ENCODE data around the gene LUZP1. TPM values are rescaled to one million over a fixed set of nuclear protein-coding genes. Genes with fewer than 3 reads are reported as not detected.

The LUZP1 gene
- total RNA-seq, 1 donor from 2014 or later, result 10.8 TPM

DNA sequence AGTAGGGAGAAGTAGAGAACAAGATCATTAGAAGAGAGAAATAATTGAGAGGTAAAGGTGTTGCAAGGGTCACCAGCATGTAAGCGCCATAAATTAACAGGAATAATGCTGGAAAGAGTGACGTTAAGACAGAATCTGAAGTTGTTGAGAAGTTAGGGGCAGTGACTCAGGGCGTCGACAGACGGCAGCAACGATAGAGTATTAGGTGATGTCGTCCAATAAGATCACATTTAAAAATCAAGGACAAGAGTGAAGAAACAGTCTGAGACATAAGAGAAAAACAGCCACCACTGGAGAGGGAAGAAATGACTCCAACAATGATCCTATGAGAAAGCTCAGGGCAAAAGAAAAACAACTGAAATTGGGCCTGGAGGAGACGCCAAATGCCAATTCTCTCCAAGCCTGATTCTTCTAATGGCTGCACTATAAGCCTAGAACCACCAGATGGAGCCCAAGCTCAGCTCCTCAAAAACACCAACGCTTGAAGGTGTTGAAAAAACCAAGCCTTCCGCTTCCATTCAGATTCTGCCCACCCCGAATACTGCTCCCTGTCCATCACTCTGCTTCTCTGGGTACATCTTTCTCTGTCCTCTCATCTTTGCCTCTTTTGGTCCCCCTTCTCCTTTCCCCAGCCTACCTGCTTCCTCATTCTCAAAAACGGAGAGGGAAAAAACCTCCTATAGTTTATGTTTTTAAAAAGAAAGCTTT lies 70.0 kb downstream of the LUZP1 start:
- ChIA-PET CTCF (interaction anchor here (0.8 to 7.6 kb wide), 16 partner anchors 11 to 97 kb away, joined by 3 to 407 read pairs (median 5); no protein-coding TSS in a partner anchor), POLR2A (interaction anchor here (0.5 to 1.2 kb wide), 3 partner anchors 79 to 87 kb away, joined by 3 to 6 read pairs (median 4); no protein-coding TSS in a partner anchor)
- Mint-ChIP-seq H3K4me1 (peaks cover 20% of the 10 kb centered on the region), H3K27me3 (no peaks in the 10 kb centered on the region), H3K4me3 (no peak overlapping the region), H3K27ac (peak overlapping the region; percentile 43), H3K9me3 (no peaks in the 10 kb centered on the region), H3K36me3 (ENCODE audit: low read depth) (peaks cover 8% of the 10 kb centered on the region)
- no peak for DNase-seq
- ATAC-seq (ENCODE audit: low read depth), result peak; percentile 83
- TF ChIP-seq, protein P1, sequence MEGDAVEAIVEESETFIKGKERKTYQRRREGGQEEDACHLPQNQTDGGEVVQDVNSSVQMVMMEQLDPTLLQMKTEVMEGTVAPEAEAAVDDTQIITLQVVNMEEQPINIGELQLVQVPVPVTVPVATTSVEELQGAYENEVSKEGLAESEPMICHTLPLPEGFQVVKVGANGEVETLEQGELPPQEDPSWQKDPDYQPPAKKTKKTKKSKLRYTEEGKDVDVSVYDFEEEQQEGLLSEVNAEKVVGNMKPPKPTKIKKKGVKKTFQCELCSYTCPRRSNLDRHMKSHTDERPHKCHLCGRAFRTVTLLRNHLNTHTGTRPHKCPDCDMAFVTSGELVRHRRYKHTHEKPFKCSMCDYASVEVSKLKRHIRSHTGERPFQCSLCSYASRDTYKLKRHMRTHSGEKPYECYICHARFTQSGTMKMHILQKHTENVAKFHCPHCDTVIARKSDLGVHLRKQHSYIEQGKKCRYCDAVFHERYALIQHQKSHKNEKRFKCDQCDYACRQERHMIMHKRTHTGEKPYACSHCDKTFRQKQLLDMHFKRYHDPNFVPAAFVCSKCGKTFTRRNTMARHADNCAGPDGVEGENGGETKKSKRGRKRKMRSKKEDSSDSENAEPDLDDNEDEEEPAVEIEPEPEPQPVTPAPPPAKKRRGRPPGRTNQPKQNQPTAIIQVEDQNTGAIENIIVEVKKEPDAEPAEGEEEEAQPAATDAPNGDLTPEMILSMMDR (IDR thresholded peaks at IDR 0.05), result peak; percentile 85
- intact Hi-C loops (cut with micrococcal nuclease), result loop anchor here (1.0 to 5.0 kb wide), 5 partner anchors 16 to 444 kb away; no protein-coding TSS in a partner anchor

DNA sequence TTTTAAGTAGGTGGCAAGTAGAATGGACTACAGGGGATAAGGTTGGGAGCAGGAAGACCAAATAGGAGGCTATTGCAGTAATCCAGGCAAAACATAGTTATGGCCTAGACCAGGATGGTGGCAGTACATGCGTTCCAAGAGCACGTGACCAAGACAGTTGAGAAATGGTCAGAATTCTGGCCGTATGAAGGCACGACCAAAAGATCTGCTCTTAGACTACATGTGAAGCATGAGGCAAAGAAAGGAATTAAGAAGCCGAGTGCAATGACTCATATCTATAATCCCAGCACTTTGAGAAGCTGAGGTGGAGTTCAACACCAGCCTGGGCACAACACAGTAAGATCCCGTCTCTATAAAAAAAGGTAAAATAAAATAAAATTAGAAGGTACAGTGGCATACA lies 71.3 kb downstream of the LUZP1 start:
- Mint-ChIP-seq H3K4me3 (no peak overlapping the region), H3K27me3 (no peaks in the 10 kb centered on the region), H3K4me1 (peaks cover 10% of the 10 kb centered on the region), H3K9me3 (no peaks in the 10 kb centered on the region), H3K36me3 (ENCODE audit: low read depth) (peaks cover 21% of the 10 kb centered on the region), H3K27ac (no peak overlapping the region)
- TF ChIP-seq, protein P1 (IDR thresholded peaks at IDR 0.05), result no peak
- POLR2A ChIA-PET, result no interaction called here
- intact Hi-C loops (cut with micrococcal nuclease), result loop anchor here (5.0 kb wide), 2 partner anchors 180 to 445 kb away; no protein-coding TSS in a partner anchor
- CTCF ChIA-PET, result interaction anchor here (2.5 to 7.6 kb wide), 2 partner anchors 63 to 87 kb away, joined by 7 to 407 read pairs; no protein-coding TSS in a partner anchor
- DNase-seq (no peak), ATAC-seq (ENCODE audit: low read depth) (no peak)

DNA sequence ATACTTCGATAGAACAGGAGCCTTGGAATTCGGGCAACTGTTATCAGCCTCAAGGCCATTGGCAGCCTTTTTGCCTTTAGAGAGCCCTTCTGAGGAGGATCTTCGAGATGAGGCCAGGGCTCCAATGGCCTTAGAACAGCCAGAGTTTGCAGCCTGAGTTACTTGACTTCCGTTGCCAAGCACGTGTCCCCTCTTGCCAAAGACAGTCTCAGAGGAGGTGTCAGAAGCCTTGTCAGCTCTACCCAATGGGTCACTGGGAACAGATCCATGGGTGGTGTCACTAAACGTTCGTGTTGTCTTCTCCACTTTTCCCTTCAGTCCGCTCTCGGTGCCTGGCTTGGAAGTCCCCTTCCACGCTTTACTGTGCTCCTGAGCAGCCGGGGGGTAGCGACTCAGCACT lies 76.2 kb downstream of the LUZP1 start:
- intact Hi-C loops (cut with micrococcal nuclease), result no loop called here
- Mint-ChIP-seq H3K27me3 (no peaks in the 10 kb centered on the region), H3K36me3 (ENCODE audit: low read depth) (peaks cover 47% of the 10 kb centered on the region), H3K4me1 (no peaks in the 10 kb centered on the region), H3K9me3 (no peaks in the 10 kb centered on the region), H3K4me3 (no peak overlapping the region), H3K27ac (no peak overlapping the region)
- ChIA-PET POLR2A (no interaction called here), CTCF (interaction anchor here (5.6 kb wide), 1 partner anchor 92 kb away, joined by 95 read pairs; no protein-coding TSS in a partner anchor)
- TF ChIP-seq, protein P1 (IDR thresholded peaks at IDR 0.05), result no peak
- no peak for DNase-seq
- no peak for ATAC-seq (ENCODE audit: low read depth)

DNA sequence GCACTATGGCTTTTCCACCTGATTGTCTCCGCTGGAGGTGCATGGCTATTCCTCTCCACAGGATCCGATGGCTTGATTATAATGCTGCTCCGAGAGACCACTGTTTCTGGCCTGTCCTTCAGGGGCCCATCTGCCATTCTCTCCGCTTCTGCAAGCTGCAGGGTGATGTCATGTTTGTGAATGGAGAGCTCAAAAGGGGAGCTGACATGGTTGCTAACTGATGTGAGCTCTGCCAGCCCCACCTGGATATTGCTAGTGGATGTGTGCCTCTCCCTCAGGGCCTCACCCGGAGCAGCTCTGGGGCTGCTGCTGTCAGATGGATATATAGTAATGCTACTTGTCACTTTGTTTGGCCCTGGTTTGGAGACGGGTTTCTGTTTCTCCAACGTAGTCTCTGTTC lies 77.1 kb downstream of the LUZP1 start:
- Mint-ChIP-seq H3K4me1 (no peaks in the 10 kb centered on the region), H3K27me3 (no peaks in the 10 kb centered on the region), H3K4me3 (no peak overlapping the region), H3K36me3 (ENCODE audit: low read depth) (peaks cover 54% of the 10 kb centered on the region), H3K27ac (no peak overlapping the region), H3K9me3 (no peaks in the 10 kb centered on the region)
- CTCF ChIA-PET, result interaction anchor here (5.6 kb wide), 1 partner anchor 93 kb away, joined by 95 read pairs; no protein-coding TSS in a partner anchor
- ATAC-seq (ENCODE audit: low read depth) (no peak), DNase-seq (no peak)
- intact Hi-C loops (cut with micrococcal nuclease), result no loop called here
- POLR2A ChIA-PET, result no interaction called here
- TF ChIP-seq, protein P1 (IDR thresholded peaks at IDR 0.05), result no peak

DNA sequence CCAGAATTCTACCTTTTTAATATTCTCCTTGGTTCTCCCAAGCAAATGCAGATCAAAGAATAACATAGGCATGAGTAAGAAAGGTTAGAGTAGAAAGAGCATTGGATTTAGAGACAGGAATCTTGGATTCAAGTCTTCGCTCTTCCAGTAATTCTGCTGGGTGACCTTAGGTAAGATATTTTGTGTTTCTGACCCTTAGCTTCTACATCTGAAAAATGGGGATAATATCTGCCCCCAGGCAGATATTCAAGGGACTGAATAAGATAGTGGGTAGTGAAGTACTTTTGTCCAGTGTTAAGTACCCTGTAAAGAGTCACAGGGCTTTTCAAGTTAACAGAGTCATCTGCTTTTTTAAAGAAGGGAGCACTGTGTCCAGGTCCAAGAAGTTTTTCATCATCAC lies 78.6 kb downstream of the LUZP1 start:
- H3K36me3 Mint-ChIP-seq (ENCODE audit: low read depth), result peaks cover 65% of the 10 kb centered on the region
- no peak overlapping the region for H3K27ac Mint-ChIP-seq
- DNase-seq (no peak), ATAC-seq (ENCODE audit: low read depth) (no peak)
- no peaks in the 10 kb centered on the region for H3K9me3 Mint-ChIP-seq
- CTCF ChIA-PET, result no interaction called here
- no peaks in the 10 kb centered on the region for H3K27me3 Mint-ChIP-seq
- TF ChIP-seq, protein P1 (IDR thresholded peaks at IDR 0.05), result no peak
- POLR2A ChIA-PET, result no interaction called here
- no peaks in the 10 kb centered on the region for H3K4me1 Mint-ChIP-seq
- intact Hi-C loops (cut with micrococcal nuclease), result no loop called here
- H3K4me3 Mint-ChIP-seq, result no peak overlapping the region
